Ectodermal cell (in vitro differentiated cells): Measurements from ENCODE around the gene GLTP. TPM values are rescaled to one million over a fixed set of nuclear protein-coding genes. Genes with fewer than 3 reads are reported as not detected.
"Not testable (repeated sequence)": the region's sequence is repeated elsewhere in the genome, so short reads cannot be mapped to it uniquely, and the experiment has no call there.

Source experiments
- H3K27ac ChIP-seq: 2 replicates; pipeline ENCODE4 v1.7.0; 2013; ENCODE audit warnings: mild to moderate bottlenecking, low read depth, low read length; ENCODE audit not compliant: insufficient read depth, poor library complexity, severe bottlenecking
- H3K27me3 ChIP-seq: 2 replicates; pipeline ENCODE4 v1.7.0; 2013; ENCODE audit warnings: mild to moderate bottlenecking, low read length; ENCODE audit not compliant: insufficient read depth, control insufficient read depth, poor library complexity, severe bottlenecking
- H3K36me3 ChIP-seq: one replicate; pipeline ENCODE4 v1.7.0; 2013; ENCODE audit warnings: low read length; ENCODE audit not compliant: control insufficient read depth, insufficient read depth
- H3K4me1 ChIP-seq: one replicate; pipeline ENCODE4 v1.7.0; 2013; ENCODE audit warnings: low read length; ENCODE audit not compliant: control insufficient read depth, insufficient read depth
- H3K4me3 ChIP-seq: 2 replicates; pipeline ENCODE4 v1.7.0; 2013; ENCODE audit warnings: low read depth, low read length, control low read depth; ENCODE audit not compliant: insufficient read depth
- H3K9me3 ChIP-seq: 2 replicates; pipeline ENCODE4 v1.7.0; 2013; ENCODE audit warnings: mild to moderate bottlenecking, low read length, moderate library complexity; ENCODE audit not compliant: control insufficient read depth
- WGBS, 2 experiments: methylation state at CpG; one replicate each; pipeline ENCODE4 v1.1.7; 2013; ENCODE audit warnings: missing lambda C conversion rate in 2 of 2; 5-methylcytosine and 5-hydroxymethylcytosine counted together
- polyA plus RNA-seq, 4 experiments: library from polyadenylated mRNA; stranded (reverse); fragments of 50-300 nt; gene quantifications; one replicate each; pipeline ENCODE4 v1.2.3, GENCODE V29; 2013

Gene GLTP, protein sequence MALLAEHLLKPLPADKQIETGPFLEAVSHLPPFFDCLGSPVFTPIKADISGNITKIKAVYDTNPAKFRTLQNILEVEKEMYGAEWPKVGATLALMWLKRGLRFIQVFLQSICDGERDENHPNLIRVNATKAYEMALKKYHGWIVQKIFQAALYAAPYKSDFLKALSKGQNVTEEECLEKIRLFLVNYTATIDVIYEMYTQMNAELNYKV
- 23.8 TPM for polyA plus RNA-seq (2013, experiment 1 of 4)
- 21.1 TPM for polyA plus RNA-seq (2013, experiment 2 of 4)
- polyA plus RNA-seq (2013, experiment 3 of 4) = 18.8 TPM
- polyA plus RNA-seq (2013, experiment 4 of 4) = 18.9 TPM

DNA sequence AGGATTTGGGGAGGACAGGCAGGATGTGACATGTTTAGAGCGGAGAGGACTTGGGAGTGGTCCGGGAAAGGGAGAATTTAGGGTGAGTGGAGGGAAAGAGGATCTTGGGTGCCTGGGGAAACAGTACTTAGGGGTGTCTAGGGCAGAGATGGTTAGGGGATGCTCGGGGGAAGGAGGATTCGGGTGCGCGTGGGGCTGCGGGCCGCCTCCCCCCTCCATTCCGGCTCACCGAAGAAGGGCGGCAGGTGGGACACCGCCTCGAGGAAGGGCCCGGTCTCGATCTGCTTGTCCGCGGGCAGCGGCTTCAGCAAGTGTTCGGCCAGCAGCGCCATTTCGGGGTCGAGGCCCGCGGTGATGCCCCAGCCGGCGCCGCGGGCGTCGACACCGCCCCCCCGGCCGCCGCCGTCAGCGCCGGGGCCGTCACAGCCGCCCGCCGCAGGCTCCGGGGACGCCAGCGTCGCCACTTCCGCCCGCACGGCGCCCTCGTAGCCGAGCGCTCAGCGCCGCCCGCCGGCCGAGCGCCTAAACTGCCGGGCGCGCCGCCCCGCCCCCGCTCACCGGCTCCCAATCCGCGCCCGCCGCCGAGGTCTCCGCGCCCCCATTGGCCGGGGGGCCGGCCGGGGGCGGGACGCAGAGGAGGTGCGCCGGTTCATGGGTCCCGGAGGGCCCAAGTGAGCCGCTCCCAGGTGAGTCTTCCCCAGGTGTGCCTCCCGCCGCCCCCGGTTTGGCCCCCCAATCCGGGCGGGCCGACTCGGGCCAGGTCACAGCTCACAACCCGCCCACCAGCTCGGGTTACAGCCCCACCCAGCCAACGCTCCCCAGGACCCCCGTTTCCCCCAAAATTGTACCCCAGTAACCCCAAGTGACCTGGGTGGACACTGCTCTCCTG, at the start of gene GLTP:
TSS of gene GLTP (minus strand) at position 499 of the 889 bp plus-strand sequence. CDS start at position 332, 167 bp downstream.
- Histone ChIP-seq H3K27me3 (peaks cover 19% of the 10 kb centered on the region), H3K27ac (no peak within 1 kb of the TSS), H3K36me3 (no peaks in the 10 kb centered on the region), H3K4me1 (no peaks in the 10 kb centered on the region), H3K4me3 (peak within 1 kb of the TSS; percentile 74), H3K9me3 (no peaks in the 10 kb centered on the region)
- 0% methylated on average over 92 of the region's 92 CpGs for WGBS, 2 experiments

DNA sequence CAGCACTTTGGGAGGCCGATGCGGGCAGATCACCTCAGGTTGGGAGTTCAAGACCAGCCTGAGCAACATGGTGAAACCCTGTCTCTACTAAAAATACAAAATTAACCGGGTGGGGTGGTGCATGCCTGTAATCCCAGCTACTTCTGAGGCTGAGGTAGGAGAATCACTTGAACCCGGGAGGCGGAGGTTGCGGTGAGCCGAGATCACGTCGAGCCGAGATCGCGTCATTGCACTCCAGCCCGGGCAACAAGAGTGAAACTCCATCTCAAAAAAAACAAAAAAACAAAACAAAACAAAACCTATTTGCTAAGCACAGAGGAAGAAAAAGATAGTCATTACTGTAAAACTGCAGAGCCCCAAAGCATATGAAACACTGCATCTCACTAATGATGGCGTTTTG, 49.0 kb upstream of the GLTP start:
- not testable (repeated sequence) for H3K9me3 ChIP-seq, H3K4me3 ChIP-seq, H3K4me1 ChIP-seq, H3K27ac ChIP-seq, H3K27me3 ChIP-seq, H3K36me3 ChIP-seq
- WGBS, 2 experiments = 92 to 95% methylated on average over 14 of the region's 14 CpGs

- H3K36me3 ChIP-seq = no peaks in the 10 kb centered on the region
- no peak overlapping the region for H3K4me3 ChIP-seq
- no peak overlapping the region for H3K27ac ChIP-seq
- H3K4me1 ChIP-seq = no peaks in the 10 kb centered on the region
- H3K27me3 ChIP-seq = no peaks in the 10 kb centered on the region
- H3K9me3 ChIP-seq = no peaks in the 10 kb centered on the region
- 93 to 94% methylated on average over 12 of the region's 12 CpGs for WGBS, 2 experiments
Measured at GRCh38 chr12:109928058-109928656, 47.8 kb upstream of the GLTP start.

DNA sequence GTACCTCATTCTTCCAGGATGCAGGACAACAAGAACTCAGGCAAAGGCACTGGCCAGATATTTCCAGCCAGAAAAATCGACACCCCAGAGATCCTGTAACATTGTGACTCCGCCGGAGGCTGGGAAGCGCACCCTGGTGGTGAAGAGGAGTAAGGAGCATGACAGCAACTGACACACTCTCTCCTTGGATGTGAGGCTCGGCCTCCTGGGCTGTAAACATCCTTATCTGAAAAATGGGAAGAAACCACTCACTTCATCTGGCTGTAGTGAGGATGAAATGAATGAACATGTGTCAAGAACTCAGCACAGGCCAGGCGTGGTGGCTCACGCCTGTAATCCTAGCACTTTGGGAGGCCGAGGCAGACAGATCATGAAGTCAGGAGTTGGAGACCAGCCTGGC, 47.3 kb upstream of the GLTP start:
- Histone ChIP-seq H3K4me3 (no peak overlapping the region), H3K4me1 (no peaks in the 10 kb centered on the region), H3K27ac (no peak overlapping the region), H3K9me3 (no peaks in the 10 kb centered on the region), H3K27me3 (no peaks in the 10 kb centered on the region), H3K36me3 (no peaks in the 10 kb centered on the region)
- WGBS, 2 experiments = 90 to 91% methylated on average over 8 of the region's 8 CpGs

DNA sequence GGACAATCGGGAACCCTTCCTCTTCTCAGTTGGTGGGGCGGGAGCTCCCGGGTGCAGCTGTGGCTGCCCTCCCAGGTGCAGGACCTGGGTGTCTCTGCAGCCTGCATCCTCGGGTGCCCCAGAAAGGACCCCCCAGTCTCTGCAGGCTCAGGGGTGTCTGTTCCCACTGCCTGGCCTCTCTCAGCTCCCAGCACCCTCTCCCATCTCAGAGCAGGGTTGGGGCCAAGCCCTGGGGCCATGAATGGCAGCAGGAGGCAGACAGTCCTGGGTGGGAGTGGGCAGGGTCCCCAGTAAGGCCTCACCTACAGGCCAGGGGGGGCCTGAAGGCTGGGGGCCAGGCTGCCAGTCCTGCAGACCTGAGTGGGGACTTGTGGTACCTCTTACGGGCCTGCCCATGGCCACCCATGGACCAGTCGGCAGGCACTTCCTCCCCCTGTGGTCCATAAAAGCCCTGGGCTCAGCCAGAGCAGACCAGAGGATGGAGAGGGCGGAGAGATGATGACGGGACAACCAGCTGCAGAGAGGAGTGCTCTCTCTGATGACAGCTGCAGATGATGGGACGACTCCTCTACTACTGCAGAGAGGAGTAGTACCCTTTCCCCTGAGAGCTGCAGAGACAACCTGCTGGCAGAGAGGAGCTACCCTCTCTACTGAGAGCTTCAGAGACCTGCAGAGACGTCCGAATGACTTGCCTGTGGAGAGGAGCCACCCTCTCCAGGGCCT, 46.3 kb upstream of the GLTP start:
- no peak overlapping the region for H3K27ac ChIP-seq
- H3K9me3 ChIP-seq = no peaks in the 10 kb centered on the region
- H3K4me1 ChIP-seq = no peaks in the 10 kb centered on the region
- WGBS, 2 experiments = 91 to 92% methylated on average over 11 of the region's 11 CpGs
- no peak overlapping the region for H3K4me3 ChIP-seq
- no peaks in the 10 kb centered on the region for H3K27me3 ChIP-seq
- H3K36me3 ChIP-seq = no peaks in the 10 kb centered on the region

DNA sequence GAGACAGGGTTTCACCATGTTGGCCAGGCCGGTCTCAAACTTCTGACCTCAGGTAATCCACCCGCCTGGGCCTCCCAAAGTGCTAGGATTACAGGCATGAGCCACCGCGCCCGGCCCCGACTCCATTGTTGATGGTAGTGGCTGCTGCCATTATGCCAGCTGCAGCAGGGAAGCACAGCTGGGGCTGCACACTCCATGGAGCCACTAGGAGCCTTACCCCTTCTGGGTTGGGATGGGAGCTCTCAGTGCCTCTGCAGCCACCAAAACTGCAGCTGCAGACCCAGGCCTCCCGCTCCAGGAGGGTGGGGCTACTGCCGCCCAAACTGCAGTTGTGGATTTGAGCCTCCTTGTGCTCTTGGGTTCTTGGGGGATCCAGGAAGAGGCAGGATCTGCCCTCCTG, 45.7 kb upstream of the GLTP start:
- 85 to 87% methylated on average over 8 of the region's 8 CpGs for WGBS, 2 experiments
- no peaks in the 10 kb centered on the region for H3K27me3 ChIP-seq
- no peaks in the 10 kb centered on the region for H3K9me3 ChIP-seq
- H3K36me3 ChIP-seq = no peaks in the 10 kb centered on the region
- no peak overlapping the region for H3K27ac ChIP-seq
- H3K4me3 ChIP-seq = no peak overlapping the region
- H3K4me1 ChIP-seq = no peaks in the 10 kb centered on the region

- Histone ChIP-seq H3K27ac (no peak overlapping the region), H3K9me3 (no peaks in the 10 kb centered on the region), H3K27me3 (no peaks in the 10 kb centered on the region), H3K4me1 (no peaks in the 10 kb centered on the region), H3K36me3 (no peaks in the 10 kb centered on the region), H3K4me3 (no peak overlapping the region)
- 83 to 87% methylated on average over 20 of the region's 20 CpGs for WGBS, 2 experiments
Measured at GRCh38 chr12:109925185-109925840, 45.0 kb upstream of the GLTP start.

DNA sequence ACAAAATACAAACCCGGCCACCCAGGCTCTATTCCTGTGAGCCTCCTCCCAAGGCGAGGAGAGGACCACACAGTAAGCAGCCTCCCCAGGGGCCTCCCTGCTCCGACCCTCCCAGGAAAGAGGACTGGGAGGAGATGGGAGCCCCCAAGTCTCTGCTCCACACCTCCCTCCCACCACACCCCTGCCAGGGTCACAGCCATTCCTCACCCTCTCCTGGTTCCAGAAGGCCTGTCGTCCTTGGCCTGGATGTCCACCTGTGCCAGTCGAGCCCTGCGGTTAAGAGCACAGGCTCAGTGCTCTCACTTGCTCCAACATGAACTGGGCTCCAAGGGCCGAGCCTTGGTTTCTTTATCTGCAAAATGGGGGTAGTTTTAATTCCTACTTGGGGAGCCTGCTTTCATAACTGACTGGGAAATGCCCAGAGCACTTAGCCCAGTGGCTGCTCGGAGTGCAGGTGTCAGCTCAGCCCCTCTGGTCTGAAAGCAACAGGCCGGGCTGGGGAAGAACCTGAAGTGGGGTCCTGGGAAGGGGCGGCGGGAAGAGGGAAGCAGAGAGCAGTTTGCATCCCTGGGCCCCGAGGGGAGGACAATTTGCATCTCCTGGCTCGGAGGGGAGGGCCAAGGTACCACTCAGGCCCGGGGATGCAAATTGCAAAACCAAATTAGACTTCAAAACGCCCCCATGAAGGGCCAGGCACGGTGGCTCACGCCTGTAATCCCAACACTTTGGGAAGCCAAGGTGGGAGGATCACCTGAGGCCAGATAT, 43.3 kb upstream of the GLTP start:
- H3K9me3 ChIP-seq = no peaks in the 10 kb centered on the region
- H3K4me3 ChIP-seq = no peak overlapping the region
- WGBS, 2 experiments = 88 to 89% methylated on average over 17 of the region's 17 CpGs
- no peaks in the 10 kb centered on the region for H3K36me3 ChIP-seq
- no peak overlapping the region for H3K27ac ChIP-seq
- no peaks in the 10 kb centered on the region for H3K27me3 ChIP-seq
- H3K4me1 ChIP-seq = no peaks in the 10 kb centered on the region

DNA sequence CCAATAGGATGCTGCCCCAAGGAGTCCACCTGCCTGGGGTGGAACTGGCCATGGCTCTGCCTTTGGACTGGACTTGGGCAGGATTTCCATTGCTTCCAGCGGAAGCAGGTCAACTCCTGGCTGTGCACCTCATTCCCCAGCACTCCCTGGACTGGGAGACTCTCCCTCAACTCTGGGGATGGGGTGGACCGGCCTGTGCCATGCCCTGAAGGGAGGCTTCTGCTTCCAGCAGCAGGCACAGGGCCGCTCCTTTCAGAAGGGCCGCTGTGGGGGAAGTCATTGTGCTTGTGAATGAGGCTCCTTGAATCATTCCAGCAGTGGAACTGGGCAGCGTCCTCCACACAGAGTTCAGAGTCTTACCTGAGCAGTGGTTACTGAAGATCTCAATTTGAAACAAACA, 42.7 kb upstream of the GLTP start:
- WGBS, 2 experiments = 87 to 88% methylated on average over 5 of the region's 5 CpGs
- Histone ChIP-seq H3K9me3 (no peaks in the 10 kb centered on the region), H3K36me3 (peaks cover 2% of the 10 kb centered on the region), H3K27me3 (no peaks in the 10 kb centered on the region), H3K4me3 (no peak overlapping the region), H3K4me1 (no peaks in the 10 kb centered on the region), H3K27ac (no peak overlapping the region)
